Breast epithelium (tissue), 3 donors: ENCODE results near the gene FBLN1.

Source experiments
- CTCF ChIP-seq, 3 donors: fragments of 450-650 bp; IDR thresholded peaks; one replicate each; pipeline ENCODE4 v1.5.1; 2016 to 2017; ENCODE audit warnings: antibody characterized with exemption in 3 of 3, mild to moderate bottlenecking in 3 of 3, moderate library complexity in 3 of 3
- POLR2A ChIP-seq: fragments of 450-650 bp; IDR thresholded peaks from one replicate; pipeline ENCODE4 v1.6.1; 2016; ENCODE audit warnings: antibody characterized with exemption, mild to moderate bottlenecking, moderate library complexity
- POLR2AphosphoS5 ChIP-seq, 3 donors: sonication (generic); formaldehyde crosslinking; IDR thresholded peaks; one replicate each; pipeline ENCODE4 v1.6.1; 2017; ENCODE audit warnings: antibody characterized with exemption in 3 of 3

GRCh38 chr22:45526281-45526680 lies 23.6 kb downstream of the FBLN1 start:
- no peak for TF ChIP-seq CTCF (IDR thresholded peaks at IDR 0.05)
- no peak for TF ChIP-seq POLR2A
- TF ChIP-seq POLR2AphosphoS5 (IDR thresholded peaks at IDR 0.05) = no peak
